ENCODE measurements around the gene EPM2AIP1. TPM values are rescaled to one million over a fixed set of nuclear protein-coding genes. Genes with fewer than 3 reads are reported as not detected.

Gene EPM2AIP1
- total and polyA plus RNA-seq, 9 of the 15 experiments (the other 6 are each of a cell fraction or from before 2014, with no cell fraction given) = 6.7 to 44.8 (median 25.2) TPM

DNA sequence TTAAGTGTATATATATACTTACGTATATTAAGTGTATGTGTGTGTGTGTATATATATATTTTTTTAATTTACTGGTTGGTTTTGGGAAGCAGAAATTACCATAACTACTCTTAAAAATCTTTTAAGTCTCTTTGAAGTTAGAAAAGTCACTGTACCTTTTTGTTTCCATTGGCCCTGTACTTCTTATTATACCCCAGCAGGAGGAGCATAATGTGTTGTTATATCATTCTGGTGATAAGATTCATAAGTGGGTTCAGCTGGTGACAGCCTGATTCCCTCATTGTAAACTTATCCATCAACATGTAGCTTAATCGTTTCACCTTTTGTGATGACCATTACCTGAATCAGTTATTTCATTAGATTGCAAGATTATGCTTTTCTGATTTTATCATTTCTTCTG is 31.2 kb upstream of the EPM2AIP1 start (continued):
- TF ChIP-seq CXXC5 (CRISPR knock-in tag; IDR thresholded peaks at IDR 0.05) (no peak), ZBTB8A (IDR thresholded peaks at IDR 0.05; ENCODE audit: partially characterized antibody) (no peak), NCOA2 (IDR thresholded peaks at IDR 0.05; ENCODE audit: partially characterized antibody in 2 of 2) (no peak), RAD21 (CRISPR knock-in tag; conservative IDR thresholded peaks at IDR 0.05 in 1 of 2, IDR thresholded peaks at IDR 0.05 in 1 of 2) (peak in 1 of 2 experiments; percentile 61; a peak in 2 of 4 replicates), HDAC3 (IDR thresholded peaks at IDR 0.05; ENCODE audit: borderline replicate concordance, partially characterized antibody) (no peak), SMAD1 (IDR thresholded peaks at IDR 0.05; ENCODE audit: low read depth, low read length, partially characterized antibody) (no peak), DEAF1 (CRISPR knock-in tag; IDR thresholded peaks at IDR 0.05) (no peak), MAZ (CRISPR knock-in tag; conservative IDR thresholded peaks at IDR 0.05 in 1 of 2, IDR thresholded peaks at IDR 0.05 in 1 of 2) (no peak), SPI1 (IDR thresholded peaks at IDR 0.05; ENCODE audit: borderline replicate concordance, low read depth, low read length) (no peak), PML (IDR thresholded peaks at IDR 0.05; ENCODE audit: low read length) (no peak), SRF (CRISPR knock-in tag; IDR thresholded peaks at IDR 0.05) (no peak)
- TF ChIP-seq, protein P1, sequence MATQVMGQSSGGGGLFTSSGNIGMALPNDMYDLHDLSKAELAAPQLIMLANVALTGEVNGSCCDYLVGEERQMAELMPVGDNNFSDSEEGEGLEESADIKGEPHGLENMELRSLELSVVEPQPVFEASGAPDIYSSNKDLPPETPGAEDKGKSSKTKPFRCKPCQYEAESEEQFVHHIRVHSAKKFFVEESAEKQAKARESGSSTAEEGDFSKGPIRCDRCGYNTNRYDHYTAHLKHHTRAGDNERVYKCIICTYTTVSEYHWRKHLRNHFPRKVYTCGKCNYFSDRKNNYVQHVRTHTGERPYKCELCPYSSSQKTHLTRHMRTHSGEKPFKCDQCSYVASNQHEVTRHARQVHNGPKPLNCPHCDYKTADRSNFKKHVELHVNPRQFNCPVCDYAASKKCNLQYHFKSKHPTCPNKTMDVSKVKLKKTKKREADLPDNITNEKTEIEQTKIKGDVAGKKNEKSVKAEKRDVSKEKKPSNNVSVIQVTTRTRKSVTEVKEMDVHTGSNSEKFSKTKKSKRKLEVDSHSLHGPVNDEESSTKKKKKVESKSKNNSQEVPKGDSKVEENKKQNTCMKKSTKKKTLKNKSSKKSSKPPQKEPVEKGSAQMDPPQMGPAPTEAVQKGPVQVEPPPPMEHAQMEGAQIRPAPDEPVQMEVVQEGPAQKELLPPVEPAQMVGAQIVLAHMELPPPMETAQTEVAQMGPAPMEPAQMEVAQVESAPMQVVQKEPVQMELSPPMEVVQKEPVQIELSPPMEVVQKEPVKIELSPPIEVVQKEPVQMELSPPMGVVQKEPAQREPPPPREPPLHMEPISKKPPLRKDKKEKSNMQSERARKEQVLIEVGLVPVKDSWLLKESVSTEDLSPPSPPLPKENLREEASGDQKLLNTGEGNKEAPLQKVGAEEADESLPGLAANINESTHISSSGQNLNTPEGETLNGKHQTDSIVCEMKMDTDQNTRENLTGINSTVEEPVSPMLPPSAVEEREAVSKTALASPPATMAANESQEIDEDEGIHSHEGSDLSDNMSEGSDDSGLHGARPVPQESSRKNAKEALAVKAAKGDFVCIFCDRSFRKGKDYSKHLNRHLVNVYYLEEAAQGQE (IDR thresholded peaks at IDR 0.05; ENCODE audit: borderline replicate concordance) = peak; percentile 43; the same call in 1 of the 2 replicates
- TF ChIP-seq, protein P1 (CRISPR knock-in tag; IDR thresholded peaks at IDR 0.05; ENCODE audit: low read depth) = no peak
